GM19324 (cell line): Measurements from ENCODE around the gene TMEM248.
"Not testable (repeated sequence)": the region's sequence is repeated elsewhere in the genome, so short reads cannot be mapped to it uniquely, and the experiment has no call there.

Experiments used
- ATAC-seq: cut with Tn5 transposase; IDR thresholded peaks from one replicate; pipeline ENCODE4 v1.9.1; 2021; ENCODE audit warnings: mild to moderate bottlenecking, moderate library complexity; ENCODE audit not compliant: unreplicated experiment, low FRiP score

TMEM248 gene

GRCh38 chr7:66994691-66995049 lies 73.6 kb downstream of the TMEM248 start:
- ATAC-seq, result peak; percentile 28

- ATAC-seq, result peak; percentile 73
These were observed 74.2 kb downstream of the TMEM248 start, which contains the start of gene SBDS for GRCh38 chr7:66995050-66995776. TSS of gene SBDS (minus strand) at chr7:66995586. CDS start at chr7:66995417, 169 bp downstream.

DNA sequence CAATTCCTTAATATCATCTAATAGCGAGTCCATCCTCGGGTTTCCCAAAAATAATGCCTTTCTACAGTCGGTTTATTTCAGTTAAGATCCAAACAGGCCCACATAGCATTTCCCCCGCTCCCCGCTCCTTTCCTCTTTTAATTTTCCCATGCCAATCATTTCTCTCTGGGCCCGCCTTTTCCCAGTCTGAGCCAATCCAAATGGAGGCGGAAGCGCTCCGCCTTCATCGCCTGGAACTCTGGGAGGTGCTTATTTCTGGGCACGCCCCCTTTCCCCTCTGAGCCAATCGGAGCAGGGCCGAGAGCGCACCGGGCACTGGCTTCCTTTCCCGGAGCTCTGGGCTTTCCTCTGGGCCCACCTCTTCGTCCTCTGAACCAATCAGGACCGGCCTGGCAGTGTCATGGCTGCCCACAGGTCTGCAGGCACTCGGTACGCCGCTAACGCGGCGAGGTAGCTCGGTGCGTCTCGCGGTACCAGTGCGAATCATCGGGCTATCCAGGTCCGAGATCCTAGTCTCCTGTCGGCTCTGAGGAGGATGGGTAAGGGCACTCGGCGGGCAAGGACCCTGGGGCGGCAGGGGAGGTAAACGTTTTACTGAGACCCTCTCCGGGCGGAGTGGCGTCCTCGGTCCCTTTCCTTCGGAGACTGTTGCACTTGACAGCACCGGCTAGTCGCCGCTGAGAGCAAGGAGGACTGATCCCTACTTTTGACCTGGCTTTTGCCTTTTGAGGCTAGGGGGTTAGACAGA lies 75.6 kb downstream of the TMEM248 start, which contains the start of gene TYW1:
TSS of gene TYW1 (plus strand) at position 390 of the 748 bp plus-strand sequence. CDS start at position 536, 146 bp downstream.
- ATAC-seq, result peak; percentile 89

GRCh38 chr7:67000601-67001258 lies 79.7 kb downstream of the TMEM248 start:
- ATAC-seq, result not testable (repeated sequence)

DNA sequence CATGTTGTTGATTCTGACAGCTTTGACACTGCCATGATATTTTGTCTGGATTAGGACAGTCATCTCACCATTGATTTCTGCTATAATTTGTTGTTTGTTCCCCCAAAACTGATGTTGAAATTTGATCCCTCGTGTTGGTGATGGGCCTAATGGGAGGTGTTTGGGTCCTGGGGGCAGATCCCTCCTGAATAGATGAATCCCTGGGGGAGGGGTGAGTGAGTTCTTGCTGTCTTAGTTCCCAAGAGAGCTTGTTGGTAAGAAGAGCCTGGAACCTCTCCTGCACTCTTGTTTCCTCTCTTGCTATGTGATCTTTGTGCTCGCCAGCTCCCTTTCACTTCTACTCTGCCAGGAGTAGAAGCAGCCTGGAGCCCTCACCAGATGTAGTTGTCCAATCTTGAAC lies 83.1 kb downstream of the TMEM248 start:
- ATAC-seq, result not testable (repeated sequence)

DNA sequence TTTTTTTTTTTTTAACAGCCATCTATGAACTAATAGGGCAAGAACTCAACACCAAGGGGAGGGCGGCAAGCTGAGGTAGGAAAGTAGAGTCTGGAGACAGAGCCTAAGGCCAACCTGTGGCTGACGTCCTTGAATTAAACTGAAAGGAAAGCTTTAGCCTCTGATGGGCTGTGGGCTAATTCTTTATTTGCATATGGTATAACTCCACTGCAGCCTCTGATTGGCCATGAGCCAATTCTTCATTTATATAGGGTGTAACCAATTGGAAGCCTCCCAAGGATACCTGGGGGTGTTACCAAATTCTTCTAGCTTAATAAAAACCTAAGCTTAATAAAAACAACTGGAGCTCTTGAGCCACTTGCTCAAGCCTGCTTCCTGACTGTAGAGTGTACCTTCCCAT lies 85.9 kb downstream of the TMEM248 start:
- ATAC-seq, result no peak
